Measurements from ENCODE around the gene ING3. TPM values are rescaled to one million over a fixed set of nuclear protein-coding genes. Genes with fewer than 3 reads are reported as not detected.

Gene ING3
- total and polyA plus RNA-seq, 2 of the 13 experiments (the other 11 are each of a cell fraction or from before 2014, with no cell fraction given): 6.9 to 12.8 TPM

GRCh38 chr7:121017586-121017985 lies 67.0 kb downstream of the ING3 start:
- FAIRE-seq: no peak
- in situ Hi-C loops (cut with HindIII; ENCODE audit: extremely low pct_ligation_motif_present, low pct_unique_long_range_greater_than_20kb) (no loop called here), intact Hi-C loops (cut with micrococcal nuclease; ENCODE audit: unreplicated experiment) (no loop called here)
- BruUV-seq (replicated peaks): no TSS peak
- H3K79me2 ChIP-seq (ENCODE audit: insufficient read depth, low read length): no peaks in the 10 kb centered on the region
- H3K27me3 ChIP-seq (ENCODE audit: control insufficient read depth in 1 of 2, insufficient read depth in 2 of 2, low read length in 2 of 2): no peaks in the 10 kb centered on the region
- no peaks in the 10 kb centered on the region for H3K36me3 ChIP-seq (replicated peaks in 1 of 2; ENCODE audit: control insufficient read depth in 1 of 2, insufficient read depth in 2 of 2, low read length in 2 of 2)
- no peaks in the 10 kb centered on the region for H4K20me1 ChIP-seq (ENCODE audit: insufficient read depth, low read length)
- H3K9me3 ChIP-seq (ENCODE audit: low read length): no peaks in the 10 kb centered on the region
- no peaks in the 10 kb centered on the region for H3K4me1 ChIP-seq (ENCODE audit: insufficient read depth, low read length)
- TF ChIP-seq ARNT (IDR thresholded peaks at IDR 0.05) (no peak), SIN3A (IDR thresholded peaks at IDR 0.05; ENCODE audit: borderline replicate concordance, low read depth, low read length) (no peak), EEA1 (CRISPR knock-in tag; IDR thresholded peaks at IDR 0.05; ENCODE audit: borderline replicate concordance) (no peak), CSRNP2 (CRISPR knock-in tag; conservative IDR thresholded peaks at IDR 0.05; ENCODE audit: low read depth) (no peak), ONECUT2 (CRISPR knock-in tag; IDR thresholded peaks at IDR 0.05) (no peak), TSC22D2 (CRISPR knock-in tag; IDR thresholded peaks at IDR 0.05; ENCODE audit: borderline replicate concordance) (no peak), SP140L (CRISPR knock-in tag; IDR thresholded peaks at IDR 0.05; ENCODE audit: borderline replicate concordance) (no peak), KAT7 (CRISPR knock-in tag; IDR thresholded peaks at IDR 0.05; ENCODE audit: borderline replicate concordance) (no peak), DRAP1 (CRISPR knock-in tag; IDR thresholded peaks at IDR 0.05) (no peak), PATZ1 (CRISPR knock-in tag; IDR thresholded peaks at IDR 0.05) (no peak), ZNF430 (CRISPR knock-in tag; IDR thresholded peaks at IDR 0.05) (no peak), NFE2L2 (IDR thresholded peaks at IDR 0.05; ENCODE audit: low read length) (no peak), RERE (CRISPR knock-in tag; IDR thresholded peaks at IDR 0.05; ENCODE audit: low read depth) (no peak)
- H2AFZ ChIP-seq (ENCODE audit: low read length): no peak overlapping the region
- no peak overlapping the region for H3K27ac ChIP-seq (ENCODE audit: extremely low read length, insufficient read depth, low read length)
- H3K4me3 ChIP-seq (replicated peaks in 1 of 3; ENCODE audit: insufficient read depth in 1 of 3, low read depth in 2 of 3, low read length in 3 of 3): no peak overlapping the region
- no peak for ATAC-seq
- WGBS (ENCODE audit: low lambda C conversion rate): 37% methylated on average over 1 of the region's 1 CpG
- CTCF ChIA-PET (ENCODE audit: low intra/inter-chr PET ratio, low total read pairs): no interaction called here
- H3K9ac ChIP-seq (ENCODE audit: insufficient read depth, low read depth, low read length): no peak overlapping the region
- no peak for DNase-seq (ENCODE audit: low spot score)
- POLR2A ChIA-PET: no interaction called here
- H3K4me2 ChIP-seq (ENCODE audit: low read depth, low read length): no peak overlapping the region
